ENCODE data around the gene RAI14.
"Not testable (repeated sequence)": the region's sequence is repeated elsewhere in the genome, so short reads cannot be mapped to it uniquely, and the experiment has no call there.

Gene RAI14

GRCh38 chr5:34719029-34719428 lies 62.9 kb downstream of the RAI14 start:
- no peak overlapping the region for H3K9ac ChIP-seq (ENCODE audit: low read length)
- no peak for DNase-seq (ENCODE audit: low read depth)
- H3K9me3 ChIP-seq (ENCODE audit: control insufficient read depth, low read length) = no peaks in the 10 kb centered on the region
- peaks cover 10% of the 10 kb centered on the region for H3K4me1 ChIP-seq (ENCODE audit: control insufficient read depth, insufficient read depth, low read length)
- no peak overlapping the region for H3K4me3 ChIP-seq (ENCODE audit: low read length)
- no peaks in the 10 kb centered on the region for H3K36me3 ChIP-seq (ENCODE audit: control insufficient read depth, insufficient read depth, low read length, severe bottlenecking)
- no peaks in the 10 kb centered on the region for H3K27me3 ChIP-seq (replicated peaks; ENCODE audit: control insufficient read depth, insufficient read depth, low read length)

- Histone ChIP-seq H3K4me3 (ENCODE audit: low read length) (no peak overlapping the region), H3K9ac (ENCODE audit: low read length) (no peak overlapping the region), H3K9me3 (ENCODE audit: control insufficient read depth, low read length) (no peaks in the 10 kb centered on the region), H3K4me1 (ENCODE audit: control insufficient read depth, insufficient read depth, low read length) (peaks cover 10% of the 10 kb centered on the region), H3K36me3 (ENCODE audit: control insufficient read depth, insufficient read depth, low read length, severe bottlenecking) (no peaks in the 10 kb centered on the region), H3K27me3 (replicated peaks; ENCODE audit: control insufficient read depth, insufficient read depth, low read length) (no peaks in the 10 kb centered on the region)
- DNase-seq (ENCODE audit: low read depth) = peak; percentile 61
Measured at GRCh38 chr5:34721327-34721726, 65.2 kb downstream of the RAI14 start.

GRCh38 chr5:34722183-34722582 lies 66.1 kb downstream of the RAI14 start:
- H3K36me3 ChIP-seq (ENCODE audit: control insufficient read depth, insufficient read depth, low read length, severe bottlenecking) = no peaks in the 10 kb centered on the region
- no peaks in the 10 kb centered on the region for H3K9me3 ChIP-seq (ENCODE audit: control insufficient read depth, low read length)

GRCh38 chr5:34724741-34725140 lies 68.6 kb downstream of the RAI14 start:
- DNase-seq (ENCODE audit: low read depth) = no peak
- Histone ChIP-seq H3K27me3 (replicated peaks; ENCODE audit: control insufficient read depth, insufficient read depth, low read length) (no peaks in the 10 kb centered on the region), H3K9me3 (ENCODE audit: control insufficient read depth, low read length) (no peaks in the 10 kb centered on the region), H3K4me3 (ENCODE audit: low read length) (no peak overlapping the region), H3K4me1 (ENCODE audit: control insufficient read depth, insufficient read depth, low read length) (peaks cover 3% of the 10 kb centered on the region), H3K36me3 (ENCODE audit: control insufficient read depth, insufficient read depth, low read length, severe bottlenecking) (no peaks in the 10 kb centered on the region), H3K9ac (ENCODE audit: low read length) (no peak overlapping the region)

More at GRCh38 chr5:34722183-34722582, 66.1 kb downstream of the RAI14 start:
- no peak for DNase-seq (ENCODE audit: low read depth)
- Histone ChIP-seq H3K9ac (ENCODE audit: low read length) (no peak overlapping the region), H3K27me3 (replicated peaks; ENCODE audit: control insufficient read depth, insufficient read depth, low read length) (no peaks in the 10 kb centered on the region), H3K4me1 (ENCODE audit: control insufficient read depth, insufficient read depth, low read length) (peaks cover 7% of the 10 kb centered on the region), H3K4me3 (ENCODE audit: low read length) (no peak overlapping the region)

GRCh38 chr5:34727166-34727749 lies 71.1 kb downstream of the RAI14 start:
- H3K9me3 ChIP-seq (ENCODE audit: control insufficient read depth, low read length); DNase-seq (ENCODE audit: low read depth): not testable (repeated sequence)

GRCh38 chr5:34728236-34728635 lies 72.1 kb downstream of the RAI14 start:
- Histone ChIP-seq H3K36me3 (ENCODE audit: control insufficient read depth, insufficient read depth, low read length, severe bottlenecking) (no peaks in the 10 kb centered on the region), H3K4me1 (ENCODE audit: control insufficient read depth, insufficient read depth, low read length) (no peaks in the 10 kb centered on the region)

More at GRCh38 chr5:34727166-34727749, 71.1 kb downstream of the RAI14 start:
- H3K4me3 ChIP-seq (ENCODE audit: low read length); H3K4me1 ChIP-seq (ENCODE audit: control insufficient read depth, insufficient read depth, low read length); H3K36me3 ChIP-seq (ENCODE audit: control insufficient read depth, insufficient read depth, low read length, severe bottlenecking); H3K27me3 ChIP-seq (replicated peaks; ENCODE audit: control insufficient read depth, insufficient read depth, low read length); H3K9ac ChIP-seq (ENCODE audit: low read length): not testable (repeated sequence)

GRCh38 chr5:34731435-34732232 lies 75.5 kb downstream of the RAI14 start:
- H3K9me3 ChIP-seq (ENCODE audit: control insufficient read depth, low read length) = no peaks in the 10 kb centered on the region
- no peak for DNase-seq (ENCODE audit: low read depth)
- H3K36me3 ChIP-seq (ENCODE audit: control insufficient read depth, insufficient read depth, low read length, severe bottlenecking) = peaks cover 3% of the 10 kb centered on the region
- H3K27me3 ChIP-seq (replicated peaks; ENCODE audit: control insufficient read depth, insufficient read depth, low read length) = no peaks in the 10 kb centered on the region
- H3K4me1 ChIP-seq (ENCODE audit: control insufficient read depth, insufficient read depth, low read length) = peaks cover 17% of the 10 kb centered on the region
- H3K4me3 ChIP-seq (ENCODE audit: low read length) = no peak overlapping the region
- no peak overlapping the region for H3K9ac ChIP-seq (ENCODE audit: low read length)

More at GRCh38 chr5:34728236-34728635, 72.1 kb downstream of the RAI14 start:
- Histone ChIP-seq H3K9me3 (ENCODE audit: control insufficient read depth, low read length) (no peaks in the 10 kb centered on the region), H3K27me3 (replicated peaks; ENCODE audit: control insufficient read depth, insufficient read depth, low read length) (no peaks in the 10 kb centered on the region), H3K9ac (ENCODE audit: low read length) (no peak overlapping the region), H3K4me3 (ENCODE audit: low read length) (no peak overlapping the region)
- DNase-seq (ENCODE audit: low read depth) = no peak

GRCh38 chr5:34734326-34734725 lies 78.2 kb downstream of the RAI14 start:
- peaks cover 3% of the 10 kb centered on the region for H3K36me3 ChIP-seq (ENCODE audit: control insufficient read depth, insufficient read depth, low read length, severe bottlenecking)
- no peak overlapping the region for H3K4me3 ChIP-seq (ENCODE audit: low read length)
- no peaks in the 10 kb centered on the region for H3K9me3 ChIP-seq (ENCODE audit: control insufficient read depth, low read length)
- no peak overlapping the region for H3K9ac ChIP-seq (ENCODE audit: low read length)
- peaks cover 30% of the 10 kb centered on the region for H3K4me1 ChIP-seq (ENCODE audit: control insufficient read depth, insufficient read depth, low read length)
- DNase-seq (ENCODE audit: low read depth) = no peak
- no peaks in the 10 kb centered on the region for H3K27me3 ChIP-seq (replicated peaks; ENCODE audit: control insufficient read depth, insufficient read depth, low read length)

- peak; percentile 87 for DNase-seq (ENCODE audit: low read depth)
- Histone ChIP-seq H3K9me3 (ENCODE audit: control insufficient read depth, low read length) (no peaks in the 10 kb centered on the region), H3K4me3 (ENCODE audit: low read length) (peak overlapping the region; percentile 19), H3K36me3 (ENCODE audit: control insufficient read depth, insufficient read depth, low read length, severe bottlenecking) (peaks cover 3% of the 10 kb centered on the region), H3K4me1 (ENCODE audit: control insufficient read depth, insufficient read depth, low read length) (peaks cover 39% of the 10 kb centered on the region), H3K27me3 (replicated peaks; ENCODE audit: control insufficient read depth, insufficient read depth, low read length) (no peaks in the 10 kb centered on the region), H3K9ac (ENCODE audit: low read length) (peak overlapping the region; percentile 16)
Measured at GRCh38 chr5:34735491-34736426, 79.6 kb downstream of the RAI14 start.

- Histone ChIP-seq H3K4me3 (ENCODE audit: low read length) (no peak overlapping the region), H3K36me3 (ENCODE audit: control insufficient read depth, insufficient read depth, low read length, severe bottlenecking) (peaks cover 3% of the 10 kb centered on the region), H3K9ac (ENCODE audit: low read length) (no peak overlapping the region), H3K4me1 (ENCODE audit: control insufficient read depth, insufficient read depth, low read length) (peaks cover 47% of the 10 kb centered on the region), H3K27me3 (replicated peaks; ENCODE audit: control insufficient read depth, insufficient read depth, low read length) (no peaks in the 10 kb centered on the region), H3K9me3 (ENCODE audit: control insufficient read depth, low read length) (no peaks in the 10 kb centered on the region)
- peak; percentile 49 for DNase-seq (ENCODE audit: low read depth)
Measured at GRCh38 chr5:34736445-34737115, 80.5 kb downstream of the RAI14 start.

All from adipocyte (in vitro differentiated cells).